Measurements from ENCODE around the gene DENND2D.

DNA sequence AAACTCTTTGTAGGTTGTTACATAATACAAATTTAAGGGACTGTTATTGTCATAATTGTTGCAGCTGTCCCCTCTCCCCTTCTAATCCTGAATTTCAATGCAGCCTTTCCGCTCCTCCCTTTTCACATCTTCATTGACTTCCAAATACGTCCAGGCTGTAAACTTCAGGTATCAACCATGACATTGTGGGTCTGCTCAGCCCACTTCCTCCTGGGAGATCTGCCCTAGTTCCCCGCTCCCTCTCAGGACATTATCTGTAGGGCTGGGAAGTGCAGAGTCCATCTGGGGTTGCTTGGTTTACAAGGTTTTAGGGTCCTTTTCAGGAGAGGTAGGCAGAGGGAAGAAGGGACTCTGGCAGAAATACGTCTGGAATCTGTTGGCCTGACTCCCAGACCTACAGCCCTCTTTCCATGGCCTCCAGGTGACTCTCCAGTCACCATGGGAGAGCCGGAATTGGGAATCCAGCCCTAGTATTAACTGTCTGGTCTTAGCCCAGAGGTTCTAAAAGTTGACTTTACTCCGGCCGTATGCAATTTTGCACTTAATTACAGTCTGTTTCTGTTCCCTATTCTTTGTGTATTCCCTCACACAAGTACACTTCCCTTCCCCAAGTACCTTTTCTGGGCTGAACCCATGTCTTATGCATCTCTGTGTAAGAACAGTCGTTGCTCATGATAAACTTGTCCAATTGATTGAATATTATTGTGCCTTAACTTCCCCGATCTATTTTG lies 4.7 kb upstream of the DENND2D start:
- TF ChIP-seq TEAD4 (IDR thresholded peaks at IDR 0.05) (no peak), TAF1 (IDR thresholded peaks at IDR 0.05; ENCODE audit: low read depth) (no peak)
- TF ChIP-seq, protein P1, sequence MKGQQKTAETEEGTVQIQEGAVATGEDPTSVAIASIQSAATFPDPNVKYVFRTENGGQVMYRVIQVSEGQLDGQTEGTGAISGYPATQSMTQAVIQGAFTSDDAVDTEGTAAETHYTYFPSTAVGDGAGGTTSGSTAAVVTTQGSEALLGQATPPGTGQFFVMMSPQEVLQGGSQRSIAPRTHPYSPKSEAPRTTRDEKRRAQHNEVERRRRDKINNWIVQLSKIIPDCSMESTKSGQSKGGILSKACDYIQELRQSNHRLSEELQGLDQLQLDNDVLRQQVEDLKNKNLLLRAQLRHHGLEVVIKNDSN (IDR thresholded peaks at IDR 0.05), result no peak

Data from Ishikawa (cell line).